OCI-LY3 (cell line): ENCODE data around the gene MAGI2.

Experiments
- EZH2phosphoT487 ChIP-seq: fragments of 200-600 bp; shearing (Covaris generic); IDR thresholded peaks from 2 replicates; pipeline ENCODE4 v1.6.1; 2018; ENCODE audit warnings: antibody characterized with exemption, mixed run types, low read depth
- TF ChIP-seq, protein P1 (sequence below): fragments of 200-600, 300-600 bp; sonication (generic); IDR thresholded peaks from 2 replicates; pipeline ENCODE4 v1.5.1; 2014; ENCODE audit warnings: antibody characterized with exemption, low read length, low read depth

DNA sequence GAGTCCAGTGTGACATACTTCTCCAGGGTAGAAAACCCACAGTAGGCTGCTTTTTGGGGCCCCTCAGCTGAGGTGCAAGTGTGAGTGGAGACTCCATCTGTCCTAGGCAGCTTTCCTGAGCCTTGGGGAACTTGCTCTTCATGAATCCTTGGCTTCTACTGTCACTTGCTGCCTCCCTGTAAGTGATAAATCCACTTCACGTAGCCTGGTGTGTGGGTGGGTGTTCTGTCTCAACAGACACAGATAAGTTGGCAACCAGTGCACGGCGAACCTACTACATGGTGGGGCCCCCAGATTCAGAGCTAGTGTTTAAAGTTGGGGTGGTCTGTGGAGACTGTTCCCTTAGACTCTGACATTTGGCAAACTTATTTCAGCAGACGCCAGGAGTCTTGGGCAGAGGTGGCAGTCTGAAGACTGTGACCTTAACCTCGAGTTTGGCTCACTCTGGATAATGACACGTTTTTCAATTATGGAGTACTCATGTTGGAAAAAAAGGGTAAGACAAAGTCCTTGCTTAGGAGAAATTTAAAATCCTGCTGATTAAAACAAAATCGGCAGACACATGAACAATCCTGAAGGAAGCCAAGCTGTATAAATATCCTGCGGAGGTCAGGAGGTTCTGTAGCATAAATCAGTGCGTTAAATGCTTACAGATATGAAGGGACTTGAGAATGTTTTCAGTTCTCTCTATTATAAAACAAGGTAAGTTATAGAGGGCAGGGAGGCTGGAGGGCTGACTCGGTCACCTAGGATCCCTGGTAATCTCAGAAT, 1278.0 kb downstream of the MAGI2 start:
- TF ChIP-seq, protein P1, sequence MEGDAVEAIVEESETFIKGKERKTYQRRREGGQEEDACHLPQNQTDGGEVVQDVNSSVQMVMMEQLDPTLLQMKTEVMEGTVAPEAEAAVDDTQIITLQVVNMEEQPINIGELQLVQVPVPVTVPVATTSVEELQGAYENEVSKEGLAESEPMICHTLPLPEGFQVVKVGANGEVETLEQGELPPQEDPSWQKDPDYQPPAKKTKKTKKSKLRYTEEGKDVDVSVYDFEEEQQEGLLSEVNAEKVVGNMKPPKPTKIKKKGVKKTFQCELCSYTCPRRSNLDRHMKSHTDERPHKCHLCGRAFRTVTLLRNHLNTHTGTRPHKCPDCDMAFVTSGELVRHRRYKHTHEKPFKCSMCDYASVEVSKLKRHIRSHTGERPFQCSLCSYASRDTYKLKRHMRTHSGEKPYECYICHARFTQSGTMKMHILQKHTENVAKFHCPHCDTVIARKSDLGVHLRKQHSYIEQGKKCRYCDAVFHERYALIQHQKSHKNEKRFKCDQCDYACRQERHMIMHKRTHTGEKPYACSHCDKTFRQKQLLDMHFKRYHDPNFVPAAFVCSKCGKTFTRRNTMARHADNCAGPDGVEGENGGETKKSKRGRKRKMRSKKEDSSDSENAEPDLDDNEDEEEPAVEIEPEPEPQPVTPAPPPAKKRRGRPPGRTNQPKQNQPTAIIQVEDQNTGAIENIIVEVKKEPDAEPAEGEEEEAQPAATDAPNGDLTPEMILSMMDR = no peak
- no peak for TF ChIP-seq EZH2phosphoT487
